A375 (cell line): Measurements from ENCODE around the gene PTH2. TPM values are rescaled to one million over a fixed set of nuclear protein-coding genes. Genes with fewer than 3 reads are reported as not detected.

Experiments
- total RNA-seq: library from RNA; depleted of rRNA; stranded (reverse); fragments of >200 nt; shearing (Covaris generic); gene quantifications from 2 replicates; pipeline ENCODE4 v1.2.3, GENCODE V29; 2014; rRNA removed

PTH2 gene, protein sequence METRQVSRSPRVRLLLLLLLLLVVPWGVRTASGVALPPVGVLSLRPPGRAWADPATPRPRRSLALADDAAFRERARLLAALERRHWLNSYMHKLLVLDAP
- not detected in 2 replicates for total RNA-seq

DNA sequence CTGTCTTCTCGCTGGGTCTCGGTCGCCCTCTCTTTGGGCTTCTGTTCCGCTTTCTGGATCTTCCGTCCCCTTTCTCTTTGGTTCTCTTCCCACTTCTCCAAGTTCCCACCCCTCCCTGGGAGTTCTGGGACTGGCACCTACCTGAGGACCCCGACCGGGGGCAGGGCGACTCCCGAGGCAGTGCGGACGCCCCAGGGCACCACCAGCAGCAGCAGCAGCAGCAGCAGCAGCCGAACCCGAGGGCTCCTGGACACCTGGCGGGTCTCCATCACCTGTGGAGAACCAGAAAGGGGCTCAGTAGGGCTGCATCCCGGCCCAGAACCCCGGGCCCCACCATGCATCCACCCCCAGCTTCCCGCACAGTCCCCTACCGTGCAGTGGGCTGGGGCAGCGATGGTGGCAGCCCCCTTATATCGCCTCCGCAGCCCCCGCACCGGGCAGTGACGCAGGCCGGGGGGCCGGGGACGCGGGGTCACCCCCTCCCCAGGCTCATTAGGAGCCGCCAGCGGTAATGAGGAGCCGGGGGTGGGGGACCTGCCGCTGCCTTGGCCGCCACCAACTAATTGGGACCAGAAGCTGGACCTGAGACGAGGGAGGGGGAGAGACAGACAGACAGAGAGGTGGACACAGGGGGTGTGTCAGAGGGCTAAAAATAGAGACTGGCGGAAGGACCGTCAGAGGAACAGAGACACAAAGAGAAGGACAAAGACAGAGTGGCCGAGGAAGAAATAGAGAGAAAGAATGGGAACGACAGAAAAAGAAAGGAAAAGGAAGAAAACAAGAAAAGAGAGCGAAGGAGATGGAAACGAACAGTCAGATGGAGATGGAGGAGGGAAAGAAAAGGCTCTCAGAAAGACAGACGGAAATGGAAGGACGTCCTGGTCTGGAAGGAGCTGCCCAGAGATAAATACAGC is at the start of gene PTH2:
Gene PTH2 (minus strand): TSS at position 371 of the 914 bp plus-strand sequence. CDS start 102 bp downstream, at position 269.

DNA sequence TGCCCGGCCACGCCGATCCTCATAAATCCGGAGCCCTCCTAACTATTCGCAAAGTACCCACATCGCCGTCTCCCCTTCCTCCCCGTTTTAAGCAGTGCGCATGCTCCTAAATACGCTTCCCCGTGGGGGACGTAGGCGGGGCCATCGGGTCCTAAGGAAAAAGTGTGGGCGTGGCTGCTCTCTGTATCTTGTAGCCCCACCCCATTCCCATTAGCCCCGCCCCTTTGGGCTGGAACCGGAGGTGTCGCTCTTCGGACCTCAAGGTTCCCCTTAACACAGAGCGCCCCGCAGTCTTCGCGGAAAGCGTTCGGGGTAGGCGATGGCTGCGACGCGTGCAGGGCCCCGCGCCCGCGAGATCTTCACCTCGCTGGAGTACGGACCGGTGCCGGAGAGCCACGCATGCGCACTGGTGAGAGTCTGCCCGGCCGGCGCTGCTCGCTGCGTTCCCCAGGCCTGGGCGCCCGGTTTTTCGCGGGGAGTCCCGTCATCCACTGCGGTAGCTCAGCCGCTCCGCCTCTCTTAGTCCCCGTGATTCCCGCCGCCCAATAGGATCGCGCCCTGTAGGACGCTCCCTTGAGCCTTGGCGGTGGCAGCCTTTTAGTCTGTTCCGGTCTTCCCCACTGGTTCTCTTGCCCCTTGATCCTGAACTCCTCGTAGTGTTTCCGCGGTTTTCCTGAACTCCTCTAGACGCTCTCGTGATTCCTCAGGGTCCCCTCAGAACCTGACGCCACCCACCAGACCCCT is 29.9 kb upstream of the PTH2 start, which contains the start of gene ALDH16A1:
Gene ALDH16A1 (plus strand): TSS at position 213 of the 744 bp plus-strand sequence. CDS start 107 bp downstream, at position 320.

DNA sequence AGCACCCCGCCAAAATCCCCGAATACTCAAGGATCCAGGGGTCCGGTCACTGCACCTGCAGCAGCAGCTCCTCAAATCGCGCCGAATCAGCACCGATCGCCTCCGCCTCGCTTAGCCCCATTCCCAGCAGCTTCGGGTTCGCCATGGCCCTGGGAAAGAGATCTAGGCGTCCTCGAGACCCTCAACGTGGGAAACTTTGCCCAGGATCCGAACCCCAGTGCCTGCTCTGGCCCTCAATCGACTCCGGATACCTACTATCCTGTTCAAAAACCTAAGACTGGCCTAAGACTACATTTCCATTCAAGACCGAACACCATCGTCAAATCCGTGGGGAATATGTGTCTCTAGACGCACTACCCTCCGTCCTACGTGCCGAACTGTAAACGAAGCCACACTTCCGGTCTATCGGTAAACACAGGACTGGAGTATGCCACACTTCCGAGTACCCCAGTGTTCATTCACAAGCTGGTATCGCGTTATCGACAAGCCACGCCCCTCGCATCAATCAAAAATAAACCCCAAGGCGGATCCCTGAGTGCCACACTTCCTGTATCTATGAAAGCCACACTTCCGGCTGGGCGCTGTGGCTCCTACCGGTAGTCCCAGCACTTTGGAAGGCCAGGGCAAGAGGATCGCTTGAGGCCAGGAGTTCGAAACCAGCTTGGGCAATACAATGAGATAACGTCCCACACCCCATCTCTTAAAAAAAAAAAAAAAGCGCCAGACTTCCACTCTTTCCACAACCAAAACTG is 28.4 kb upstream of the PTH2 start, which contains the start of gene PIH1D1:
Gene PIH1D1 (minus strand): TSS at position 385 of the 752 bp plus-strand sequence. CDS start 240 bp downstream, at position 145.

DNA sequence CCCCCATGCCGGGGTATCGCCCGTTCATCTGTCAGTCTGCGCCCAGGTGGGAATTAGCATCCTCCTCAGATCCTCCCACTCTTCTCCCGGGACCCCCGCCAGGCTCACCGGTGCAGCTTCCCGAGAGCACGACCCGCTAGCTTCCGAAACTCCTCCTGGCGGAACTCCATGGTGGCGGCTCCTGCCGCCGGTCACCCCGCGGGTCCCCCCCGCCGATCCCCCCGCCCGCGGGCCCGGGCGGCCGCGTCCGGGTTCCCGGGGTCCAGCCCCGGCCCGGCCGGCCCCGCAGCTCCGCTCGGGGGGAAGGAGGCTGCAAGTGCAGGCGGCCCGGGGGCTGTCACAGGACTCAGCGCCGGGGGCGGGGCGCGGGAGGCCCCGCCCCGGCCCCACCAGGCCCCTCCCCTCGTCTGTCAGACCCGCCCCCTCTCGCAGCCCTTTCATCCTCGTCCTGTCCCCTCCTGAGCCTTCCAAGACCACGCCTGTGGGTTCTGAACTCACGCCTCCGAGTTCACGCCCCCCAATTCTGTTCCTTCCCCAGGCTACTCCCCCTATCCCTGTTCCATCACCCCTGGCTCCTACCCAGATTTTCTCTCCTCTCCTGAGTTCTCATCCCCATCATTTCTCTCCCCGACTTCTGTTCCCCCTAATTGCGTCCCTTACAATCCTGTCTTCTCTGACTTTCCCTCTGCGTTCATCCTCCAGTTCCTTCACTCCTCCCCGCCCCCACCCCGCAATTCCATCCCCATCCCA is 18.1 kb upstream of the PTH2 start, which contains the start of gene SLC17A7:
Gene SLC17A7 (minus strand): TSS at position 318 of the 750 bp plus-strand sequence. CDS start 148 bp downstream, at position 170.

DNA sequence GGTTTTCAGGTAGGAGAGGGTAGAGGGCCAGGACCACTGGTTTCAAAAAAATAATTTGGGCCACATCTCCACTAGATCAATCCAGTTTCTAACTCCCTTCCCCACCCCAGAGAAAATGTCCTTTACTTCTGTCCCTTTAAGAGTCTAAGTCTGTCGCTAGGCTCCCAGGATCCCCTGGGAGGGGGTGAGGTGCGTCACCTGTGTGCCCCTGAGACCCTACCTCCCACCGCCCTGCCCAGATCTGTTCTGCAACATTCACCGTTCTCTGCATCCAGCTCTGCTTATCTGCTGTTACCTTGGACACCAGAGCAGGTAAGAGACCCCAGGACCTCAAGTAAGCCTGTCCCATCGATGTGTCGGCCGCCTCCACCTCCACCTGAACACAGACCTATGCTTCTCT is 1.9 kb upstream of the PTH2 start, which contains the start of gene GFY:
Gene GFY (plus strand): TSS at position 211 of the 400 bp plus-strand sequence. CDS start 1,043 bp downstream, outside the sequence.

DNA sequence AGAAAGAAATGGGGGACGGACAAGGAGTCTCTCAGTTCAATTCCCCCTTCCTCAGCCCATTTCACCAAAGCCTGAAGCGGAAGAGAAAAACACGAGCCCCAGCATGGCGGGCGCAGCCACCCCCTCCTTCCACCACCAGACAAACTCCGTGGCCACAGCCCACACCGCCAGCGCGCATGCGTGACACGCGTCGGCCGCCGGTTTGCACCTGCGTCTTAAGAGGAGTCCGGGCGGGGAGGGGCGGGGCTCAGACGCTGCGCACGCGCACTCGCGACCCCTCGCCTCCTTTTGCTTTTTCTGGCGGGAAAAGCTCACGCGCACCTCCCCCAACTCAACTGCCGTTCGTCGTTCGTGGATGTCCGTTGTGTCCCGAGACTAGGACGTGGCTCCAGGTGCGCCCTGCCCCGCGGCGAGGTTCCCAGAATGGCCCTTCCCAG is 35.3 kb downstream of the PTH2 start, which contains the start of gene KASH5:
Gene KASH5 (plus strand): TSS at position 314 of the 437 bp plus-strand sequence. CDS start 2,635 bp downstream, outside the sequence.

Other genes starting within 250 kb of the PTH2 start
- gene SLC6A16, start 98.2 kb downstream of the PTH2 start, total RNA-seq: 0.11 TPM in 1 of 2 replicates, not detected in the other
- not detected in 2 replicates for gene CD37, start 88.0 kb downstream of the PTH2 start, total RNA-seq
- gene TEAD2, start 61.0 kb downstream of the PTH2 start, total RNA-seq: 14.5 and 14.9 TPM in 2 replicates
- gene DKKL1, start 59.6 kb downstream of the PTH2 start, total RNA-seq: 0.30 and 0.48 TPM in 2 replicates
- 0.79 and 1.0 TPM in 2 replicates for gene KASH5, start 35.2 kb downstream of the PTH2 start, total RNA-seq
- not detected in 2 replicates for gene GFY, start 1.9 kb upstream of the PTH2 start, total RNA-seq
- gene SLC17A7, start 18.1 kb upstream of the PTH2 start, total RNA-seq: 0.11 TPM in 1 of 2 replicates, not detected in the other
- gene PIH1D1, start 28.4 kb upstream of the PTH2 start, total RNA-seq: 266 and 279 TPM in 2 replicates
- gene ALDH16A1, start 29.8 kb upstream of the PTH2 start, total RNA-seq: 87.2 and 102 TPM in 2 replicates
- 3.3 and 6.1 TPM in 2 replicates for gene FLT3LG, start 50.8 kb upstream of the PTH2 start, total RNA-seq
- 5,213 and 5,831 TPM in 2 replicates for gene RPL13A, start 64.2 kb upstream of the PTH2 start, total RNA-seq
- 4,349 and 4,396 TPM in 2 replicates for gene RPS11, start 73.0 kb upstream of the PTH2 start, total RNA-seq
- gene FCGRT, start 89.2 kb upstream of the PTH2 start, total RNA-seq: 0.05 TPM in 1 of 2 replicates, not detected in the other
- 12.7 and 14.9 TPM in 2 replicates for gene RCN3, start 104.6 kb upstream of the PTH2 start, total RNA-seq
- gene NOSIP, start 157.1 kb upstream of the PTH2 start, total RNA-seq: 123 and 143 TPM in 2 replicates
- gene PRRG2, start 157.9 kb upstream of the PTH2 start, total RNA-seq: 0.74 and 2.8 TPM in 2 replicates
- 7.6 and 10.9 TPM in 2 replicates for gene PRR12, start 167.7 kb upstream of the PTH2 start, total RNA-seq
- gene RRAS, start 216.7 kb upstream of the PTH2 start, total RNA-seq: 21.2 and 28.6 TPM in 2 replicates
- 26.2 and 30.6 TPM in 2 replicates for gene SCAF1, start 218.8 kb upstream of the PTH2 start, total RNA-seq
- gene IRF3, start 242.4 kb upstream of the PTH2 start, total RNA-seq: 125 and 130 TPM in 2 replicates
- gene BCL2L12, start 242.5 kb upstream of the PTH2 start, total RNA-seq: 19.4 and 31.5 TPM in 2 replicates